AG04450 (cell line): ENCODE measurements around the gene EHMT1. TPM values are rescaled to one million over a fixed set of nuclear protein-coding genes. Genes with fewer than 3 reads are reported as not detected.
"Not testable (repeated sequence)": the region's sequence is repeated elsewhere in the genome, so short reads cannot be mapped to it uniquely, and the experiment has no call there.

Experiments
- CTCF ChIA-PET: fragments of 300-600, 350-600 bp; formaldehyde crosslinking; extraction: SDS; loops from one replicate; lab custom pipeline; 2022; ENCODE audit warnings: antibody characterized with exemption, inconsistent platforms; lab: Charles Lee
- POLR2A ChIA-PET: fragments of 350-600 bp; formaldehyde crosslinking; extraction: SDS; loops from one replicate; lab custom pipeline; 2021; ENCODE audit warnings: antibody characterized with exemption, inconsistent platforms; lab: Yijun Ruan, JAX
- DNase-seq: peaks from one replicate; pipeline ENCODE4 v3.0.0-alpha.2; 2011; ENCODE audit warnings: low read depth, low spot score
- H3K27ac ChIP-seq: one replicate; pipeline ENCODE4 v1.5.1; 2012; ENCODE audit warnings: low read depth, low read length, control low read depth
- H3K27me3 ChIP-seq: one replicate; pipeline ENCODE4 v1.6.0; 2012; ENCODE audit warnings: low read length; ENCODE audit not compliant: control insufficient read depth, insufficient read depth
- H3K4me3 ChIP-seq: 2 replicates; pipeline ENCODE4 v1.5.1; 2011; ENCODE audit warnings: mild to moderate bottlenecking, low read depth, low read length, control low read depth
- H3K9me3 ChIP-seq: 2 replicates; pipeline ENCODE4 v1.5.1; 2012; ENCODE audit warnings: low read length; ENCODE audit not compliant: control insufficient read depth, insufficient read depth
- polyA plus RNA-seq: library from polyadenylated mRNA; depleted of rRNA; stranded (reverse); fragments of >200 nt; gene quantifications from 2 replicates; pipeline ENCODE4 v1.2.3, GENCODE V29; 2011; rRNA removed
- small RNA-seq: library from RNA; depleted of rRNA; stranded (forward); fragments of <200 nt; gene quantifications from one replicate; pipeline ENCODE3, GENCODE V24; 2012; ENCODE audit warnings: low read depth; ENCODE audit not compliant: insufficient read length
- TF ChIP-seq, protein P1 (sequence below): IDR thresholded peaks from 2 replicates; pipeline ENCODE4 v1.5.1; 2011; ENCODE audit warnings: low read depth, low read length, control low read depth, inconsistent platforms

The EHMT1 gene
- polyA plus RNA-seq, 1 experiment = 26.1 TPM

DNA sequence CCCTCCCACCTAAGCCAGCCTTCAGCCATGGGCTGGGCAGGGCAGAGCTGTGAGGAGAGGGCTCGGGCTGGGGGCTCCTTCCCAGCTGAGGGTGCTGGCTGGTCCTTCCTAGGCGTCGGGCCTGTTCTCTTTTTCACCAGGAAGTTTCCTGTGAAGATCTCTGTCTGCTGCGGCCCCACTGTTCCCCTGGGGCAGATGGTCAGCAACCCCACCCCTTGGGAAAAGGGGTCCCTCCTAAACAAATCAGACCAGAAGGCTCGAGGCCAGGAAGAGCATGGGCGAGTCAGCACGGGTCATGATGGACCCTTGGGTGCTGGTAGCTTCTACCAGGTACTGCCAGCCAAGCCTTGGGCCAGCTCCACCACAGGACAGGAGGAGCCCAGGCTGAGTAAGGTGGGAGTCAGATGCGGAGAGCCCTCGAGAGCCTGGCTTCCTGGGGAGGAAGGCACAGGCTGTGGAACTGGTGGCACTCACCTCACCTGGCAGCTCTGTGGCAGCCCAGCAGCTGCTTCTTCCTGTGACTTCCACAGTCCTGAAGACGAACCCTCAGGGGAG lies 262.2 kb downstream of the EHMT1 start:
- CTCF ChIA-PET = no interaction called here
- H3K4me3 ChIP-seq = no peak overlapping the region
- TF ChIP-seq, protein P1, sequence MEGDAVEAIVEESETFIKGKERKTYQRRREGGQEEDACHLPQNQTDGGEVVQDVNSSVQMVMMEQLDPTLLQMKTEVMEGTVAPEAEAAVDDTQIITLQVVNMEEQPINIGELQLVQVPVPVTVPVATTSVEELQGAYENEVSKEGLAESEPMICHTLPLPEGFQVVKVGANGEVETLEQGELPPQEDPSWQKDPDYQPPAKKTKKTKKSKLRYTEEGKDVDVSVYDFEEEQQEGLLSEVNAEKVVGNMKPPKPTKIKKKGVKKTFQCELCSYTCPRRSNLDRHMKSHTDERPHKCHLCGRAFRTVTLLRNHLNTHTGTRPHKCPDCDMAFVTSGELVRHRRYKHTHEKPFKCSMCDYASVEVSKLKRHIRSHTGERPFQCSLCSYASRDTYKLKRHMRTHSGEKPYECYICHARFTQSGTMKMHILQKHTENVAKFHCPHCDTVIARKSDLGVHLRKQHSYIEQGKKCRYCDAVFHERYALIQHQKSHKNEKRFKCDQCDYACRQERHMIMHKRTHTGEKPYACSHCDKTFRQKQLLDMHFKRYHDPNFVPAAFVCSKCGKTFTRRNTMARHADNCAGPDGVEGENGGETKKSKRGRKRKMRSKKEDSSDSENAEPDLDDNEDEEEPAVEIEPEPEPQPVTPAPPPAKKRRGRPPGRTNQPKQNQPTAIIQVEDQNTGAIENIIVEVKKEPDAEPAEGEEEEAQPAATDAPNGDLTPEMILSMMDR = no peak
- POLR2A ChIA-PET = no interaction called here
- H3K9me3 ChIP-seq = peaks cover 41% of the 10 kb centered on the region; the same call in 1 of the 2 replicates
- H3K27me3 ChIP-seq = peaks cover 2% of the 10 kb centered on the region
- DNase-seq = no peak
- no peak overlapping the region for H3K27ac ChIP-seq

DNA sequence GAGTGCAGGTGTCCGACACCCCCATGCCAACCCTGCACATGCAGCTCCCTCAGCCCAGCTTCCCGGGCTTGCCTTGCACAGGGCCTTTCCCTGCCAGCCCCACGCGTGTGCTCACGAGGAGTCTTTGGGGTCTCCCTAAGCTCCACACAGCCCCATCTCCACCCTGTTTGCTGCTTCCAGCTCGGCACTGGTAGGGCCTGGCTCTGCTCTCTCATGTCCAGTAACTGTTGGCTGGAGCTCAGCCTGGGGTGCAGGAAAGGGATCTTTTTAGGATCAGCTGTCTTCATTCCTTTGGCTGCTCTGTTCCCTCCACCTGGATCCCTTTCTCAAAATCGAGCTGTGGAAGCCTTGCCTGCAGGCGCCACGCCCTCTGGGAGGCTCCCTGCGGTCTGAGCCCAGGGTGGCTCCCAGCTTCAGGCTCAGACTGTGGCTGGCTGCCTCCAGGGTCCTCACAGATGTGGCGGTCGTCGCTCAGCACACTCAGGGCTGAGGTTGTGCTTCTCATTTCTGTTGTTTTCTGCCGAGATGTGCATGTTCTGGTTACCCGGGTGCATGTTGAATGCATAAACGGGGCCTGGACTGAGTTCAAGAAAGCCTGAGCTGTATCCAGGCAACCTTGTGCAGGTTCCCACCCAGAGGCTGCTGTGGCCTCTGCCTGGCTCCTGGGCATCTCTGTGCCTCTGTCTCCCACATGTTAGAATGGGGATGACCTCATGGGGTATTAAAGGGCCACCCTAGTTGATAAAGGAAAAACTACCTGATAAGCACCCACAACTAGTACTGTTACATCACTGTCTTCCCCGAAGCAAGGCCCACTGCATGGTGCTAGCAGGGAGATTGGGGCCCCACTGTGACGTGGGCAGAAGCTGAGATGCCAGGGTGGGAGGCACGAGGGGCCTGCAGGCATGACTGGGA lies 263.0 kb downstream of the EHMT1 start:
- H3K4me3 ChIP-seq = no peak overlapping the region
- no peak overlapping the region for H3K27ac ChIP-seq
- TF ChIP-seq, protein P1 = no peak
- CTCF ChIA-PET = no interaction called here
- H3K27me3 ChIP-seq = no peaks in the 10 kb centered on the region
- no peak for DNase-seq
- H3K9me3 ChIP-seq = peaks cover 35% of the 10 kb centered on the region; the same call in 1 of the 2 replicates
- POLR2A ChIA-PET = no interaction called here

DNA sequence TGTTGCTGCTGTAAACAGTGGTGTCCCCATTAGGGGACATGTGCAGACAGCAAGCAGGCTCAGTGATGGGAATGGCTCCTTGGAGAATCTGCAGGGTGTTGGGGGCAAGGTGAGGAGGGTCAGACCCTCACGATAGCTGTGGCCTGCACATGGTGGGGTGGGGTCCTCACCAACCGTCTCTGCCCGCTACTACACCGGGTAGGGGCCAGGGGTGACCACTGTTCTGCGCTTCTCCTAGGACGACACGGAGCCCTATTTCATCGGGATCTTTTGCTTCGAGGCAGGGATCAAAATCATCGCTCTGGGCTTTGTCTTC lies 263.7 kb downstream of the EHMT1 start:
- TF ChIP-seq, protein P1 = no peak
- POLR2A ChIA-PET = no interaction called here
- H3K9me3 ChIP-seq = peaks cover 33% of the 10 kb centered on the region; the same call in 1 of the 2 replicates
- CTCF ChIA-PET = no interaction called here
- no peak overlapping the region for H3K4me3 ChIP-seq
- DNase-seq = no peak
- no peak overlapping the region for H3K27ac ChIP-seq
- no peaks in the 10 kb centered on the region for H3K27me3 ChIP-seq

DNA sequence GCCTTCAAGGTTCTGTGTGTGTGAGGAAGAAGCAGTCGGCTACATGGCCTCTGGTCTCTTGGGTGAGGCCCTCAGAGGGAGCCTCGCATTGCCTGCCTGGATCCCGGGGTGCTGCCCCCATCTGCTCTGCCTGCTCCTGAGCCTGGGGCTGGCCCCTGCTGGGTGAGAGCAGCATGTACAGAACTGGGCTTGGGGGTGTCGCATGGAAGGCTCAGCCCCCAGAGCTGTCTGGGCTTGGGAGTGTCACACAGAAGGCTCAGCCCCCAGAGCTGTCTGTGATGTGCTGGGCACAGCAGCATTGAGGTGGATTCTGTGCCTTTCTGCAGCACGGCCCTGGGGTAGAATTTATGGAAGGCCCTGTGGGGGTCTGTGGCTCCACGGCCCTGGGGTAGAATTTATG lies 265.2 kb downstream of the EHMT1 start:
- DNase-seq, CTCF ChIA-PET, POLR2A ChIA-PET, H3K4me3 ChIP-seq, H3K27me3 ChIP-seq, H3K27ac ChIP-seq: not testable (repeated sequence)
- peaks cover 29% of the 10 kb centered on the region; the same call in 1 of the 2 replicates for H3K9me3 ChIP-seq

DNA sequence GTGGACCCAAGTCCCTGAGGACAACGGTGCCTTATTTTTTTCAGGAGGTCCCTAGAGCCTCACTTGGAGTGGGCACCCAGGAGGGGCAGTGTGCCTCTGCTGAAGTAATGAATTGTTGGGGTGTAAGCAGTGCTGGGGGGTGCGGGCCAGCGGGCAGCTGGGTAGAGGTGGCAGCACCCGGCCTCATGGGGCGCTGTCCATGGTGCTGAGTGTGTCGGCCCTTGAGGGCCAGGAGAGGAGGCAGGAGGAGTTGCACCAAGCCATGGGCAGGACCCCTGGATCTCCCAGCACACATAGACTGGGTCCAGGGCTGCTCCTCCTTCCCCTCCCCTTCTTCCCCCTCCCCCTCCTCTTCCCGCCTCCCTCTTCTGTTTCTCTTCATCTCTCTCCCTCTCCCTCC lies 265.7 kb downstream of the EHMT1 start:
- H3K27ac ChIP-seq, H3K27me3 ChIP-seq, POLR2A ChIA-PET, DNase-seq, H3K4me3 ChIP-seq, CTCF ChIA-PET: not testable (repeated sequence)
- H3K9me3 ChIP-seq = peaks cover 27% of the 10 kb centered on the region; the same call in 1 of the 2 replicates

DNA sequence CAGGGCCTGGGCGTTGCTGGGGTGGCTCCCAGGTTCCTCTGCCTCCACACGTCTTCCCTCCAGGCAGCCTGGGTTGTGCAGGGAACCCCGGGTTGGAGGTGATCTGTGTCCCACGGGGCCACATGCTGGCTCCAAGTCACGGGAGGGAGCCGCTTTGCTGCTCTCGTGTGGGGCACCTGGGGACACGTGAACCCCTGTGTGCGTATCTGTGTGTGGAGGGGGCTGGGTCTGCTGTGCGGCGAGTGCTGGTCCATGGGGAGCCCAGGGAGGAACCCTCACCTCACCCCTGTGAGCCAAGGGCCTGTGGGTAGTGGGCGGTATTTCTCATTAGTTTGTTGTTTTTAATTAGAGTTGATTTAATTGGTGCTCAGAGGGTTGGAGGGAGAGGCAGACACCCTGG lies 266.3 kb downstream of the EHMT1 start:
- H3K27ac ChIP-seq, POLR2A ChIA-PET, DNase-seq, CTCF ChIA-PET, H3K4me3 ChIP-seq, H3K27me3 ChIP-seq: not testable (repeated sequence)
- peaks cover 27% of the 10 kb centered on the region; the same call in 1 of the 2 replicates for H3K9me3 ChIP-seq

Small RNAs within 50 kb of the gene (small RNA-seq; reads per million reads assigned to genes)
- gene MIR602 (not detected), gene RF00017 (not detected)

Other genes starting within 250 kb of the EHMT1 start
- 4.0 and 5.4 TPM in 2 replicates for gene EXD3, start 195.8 kb upstream of the EHMT1 start, polyA plus RNA-seq
- 0.06 and 0.09 TPM in 2 replicates for gene NOXA1, start 195.6 kb upstream of the EHMT1 start, polyA plus RNA-seq
- gene ENTPD8, start 177.6 kb upstream of the EHMT1 start, polyA plus RNA-seq = not detected in 2 replicates
- 20.7 and 27.6 TPM in 2 replicates for gene NSMF, start 159.7 kb upstream of the EHMT1 start, polyA plus RNA-seq
- gene PNPLA7, start 68.6 kb upstream of the EHMT1 start, polyA plus RNA-seq = 0.26 and 0.42 TPM in 2 replicates
- gene MRPL41, start 67.1 kb upstream of the EHMT1 start, polyA plus RNA-seq = 12.3 and 15.6 TPM in 2 replicates
- gene DPH7, start 40.1 kb upstream of the EHMT1 start, polyA plus RNA-seq = 19.5 and 21.9 TPM in 2 replicates
- gene ZMYND19, start 28.5 kb upstream of the EHMT1 start, polyA plus RNA-seq = 11.4 and 11.6 TPM in 2 replicates
- 12.1 and 14.5 TPM in 2 replicates for gene ARRDC1, start 13.3 kb upstream of the EHMT1 start, polyA plus RNA-seq